ENCODE data around the gene SLC17A2.
"Not testable (repeated sequence)": the region's sequence is repeated elsewhere in the genome, so short reads cannot be mapped to it uniquely, and the experiment has no call there.

The SLC17A2 gene

GRCh38 chr6:25949695-25950094, 19.2 kb upstream of the SLC17A2 start:
- no peaks in the 10 kb centered on the region for H3K4me1 ChIP-seq (ENCODE audit: control insufficient read depth, insufficient read depth, low read length)
- no peaks in the 10 kb centered on the region for H3K36me3 ChIP-seq (ENCODE audit: control insufficient read depth, insufficient read depth, low read length)
- no peak overlapping the region for H3K9ac ChIP-seq (ENCODE audit: low read depth, low read length)
- H3K27me3 ChIP-seq (ENCODE audit: control insufficient read depth, insufficient read depth, low read length), result no peaks in the 10 kb centered on the region
- H3K9me3 ChIP-seq (ENCODE audit: control insufficient read depth, insufficient read depth, low read length), result no peaks in the 10 kb centered on the region
- H3K4me3 ChIP-seq (ENCODE audit: low read depth, low read length), result no peak overlapping the region

GRCh38 chr6:25947492-25947891, 17.0 kb upstream of the SLC17A2 start:
- H3K27me3 ChIP-seq (ENCODE audit: control insufficient read depth, insufficient read depth, low read length); H3K36me3 ChIP-seq (ENCODE audit: control insufficient read depth, insufficient read depth, low read length); H3K4me1 ChIP-seq (ENCODE audit: control insufficient read depth, insufficient read depth, low read length); H3K9me3 ChIP-seq (ENCODE audit: control insufficient read depth, insufficient read depth, low read length); H3K4me3 ChIP-seq (ENCODE audit: low read depth, low read length); H3K9ac ChIP-seq (ENCODE audit: low read depth, low read length): not testable (repeated sequence)

- Histone ChIP-seq H3K27me3 (ENCODE audit: control insufficient read depth, insufficient read depth, low read length) (no peaks in the 10 kb centered on the region), H3K9ac (ENCODE audit: low read depth, low read length) (no peak overlapping the region), H3K36me3 (ENCODE audit: control insufficient read depth, insufficient read depth, low read length) (no peaks in the 10 kb centered on the region), H3K4me3 (ENCODE audit: low read depth, low read length) (no peak overlapping the region), H3K9me3 (ENCODE audit: control insufficient read depth, insufficient read depth, low read length) (no peaks in the 10 kb centered on the region), H3K4me1 (ENCODE audit: control insufficient read depth, insufficient read depth, low read length) (no peaks in the 10 kb centered on the region)
Observed at GRCh38 chr6:25946631-25947030, 16.1 kb upstream of the SLC17A2 start.

GRCh38 chr6:25945738-25946137, 15.2 kb upstream of the SLC17A2 start:
- not testable (repeated sequence) for H3K4me1 ChIP-seq (ENCODE audit: control insufficient read depth, insufficient read depth, low read length); H3K9ac ChIP-seq (ENCODE audit: low read depth, low read length); H3K9me3 ChIP-seq (ENCODE audit: control insufficient read depth, insufficient read depth, low read length); H3K4me3 ChIP-seq (ENCODE audit: low read depth, low read length); H3K36me3 ChIP-seq (ENCODE audit: control insufficient read depth, insufficient read depth, low read length); H3K27me3 ChIP-seq (ENCODE audit: control insufficient read depth, insufficient read depth, low read length)

GRCh38 chr6:25944688-25945574, 14.4 kb upstream of the SLC17A2 start:
- Histone ChIP-seq H3K4me1 (ENCODE audit: control insufficient read depth, insufficient read depth, low read length) (no peaks in the 10 kb centered on the region), H3K9me3 (ENCODE audit: control insufficient read depth, insufficient read depth, low read length) (no peaks in the 10 kb centered on the region), H3K36me3 (ENCODE audit: control insufficient read depth, insufficient read depth, low read length) (no peaks in the 10 kb centered on the region), H3K4me3 (ENCODE audit: low read depth, low read length) (no peak overlapping the region), H3K9ac (ENCODE audit: low read depth, low read length) (no peak overlapping the region), H3K27me3 (ENCODE audit: control insufficient read depth, insufficient read depth, low read length) (no peaks in the 10 kb centered on the region)

- no peaks in the 10 kb centered on the region for H3K27me3 ChIP-seq (ENCODE audit: control insufficient read depth, insufficient read depth, low read length)
- no peaks in the 10 kb centered on the region for H3K4me1 ChIP-seq (ENCODE audit: control insufficient read depth, insufficient read depth, low read length)
- H3K36me3 ChIP-seq (ENCODE audit: control insufficient read depth, insufficient read depth, low read length), result no peaks in the 10 kb centered on the region
- H3K9ac ChIP-seq (ENCODE audit: low read depth, low read length), result no peak overlapping the region
- H3K9me3 ChIP-seq (ENCODE audit: control insufficient read depth, insufficient read depth, low read length), result no peaks in the 10 kb centered on the region
- no peak overlapping the region for H3K4me3 ChIP-seq (ENCODE audit: low read depth, low read length)
Observed at GRCh38 chr6:25943887-25944286, 13.4 kb upstream of the SLC17A2 start.

- H3K27me3 ChIP-seq (ENCODE audit: control insufficient read depth, insufficient read depth, low read length), result no peaks in the 10 kb centered on the region
- no peaks in the 10 kb centered on the region for H3K9me3 ChIP-seq (ENCODE audit: control insufficient read depth, insufficient read depth, low read length)
- no peaks in the 10 kb centered on the region for H3K36me3 ChIP-seq (ENCODE audit: control insufficient read depth, insufficient read depth, low read length)
- no peak overlapping the region for H3K4me3 ChIP-seq (ENCODE audit: low read depth, low read length)
- no peaks in the 10 kb centered on the region for H3K4me1 ChIP-seq (ENCODE audit: control insufficient read depth, insufficient read depth, low read length)
- no peak overlapping the region for H3K9ac ChIP-seq (ENCODE audit: low read depth, low read length)
Observed at GRCh38 chr6:25942561-25943147, 12.2 kb upstream of the SLC17A2 start.

- H3K36me3 ChIP-seq (ENCODE audit: control insufficient read depth, insufficient read depth, low read length), result no peaks in the 10 kb centered on the region
- no peaks in the 10 kb centered on the region for H3K9me3 ChIP-seq (ENCODE audit: control insufficient read depth, insufficient read depth, low read length)
- no peaks in the 10 kb centered on the region for H3K4me1 ChIP-seq (ENCODE audit: control insufficient read depth, insufficient read depth, low read length)
- no peaks in the 10 kb centered on the region for H3K27me3 ChIP-seq (ENCODE audit: control insufficient read depth, insufficient read depth, low read length)
- H3K4me3 ChIP-seq (ENCODE audit: low read depth, low read length), result no peak overlapping the region
- no peak overlapping the region for H3K9ac ChIP-seq (ENCODE audit: low read depth, low read length)
Observed at GRCh38 chr6:25939593-25939992, 9.1 kb upstream of the SLC17A2 start.

- H3K9me3 ChIP-seq (ENCODE audit: control insufficient read depth, insufficient read depth, low read length), result no peaks in the 10 kb centered on the region
- no peaks in the 10 kb centered on the region for H3K27me3 ChIP-seq (ENCODE audit: control insufficient read depth, insufficient read depth, low read length)
- no peaks in the 10 kb centered on the region for H3K4me1 ChIP-seq (ENCODE audit: control insufficient read depth, insufficient read depth, low read length)
- no peaks in the 10 kb centered on the region for H3K36me3 ChIP-seq (ENCODE audit: control insufficient read depth, insufficient read depth, low read length)
- no peak overlapping the region for H3K9ac ChIP-seq (ENCODE audit: low read depth, low read length)
- no peak overlapping the region for H3K4me3 ChIP-seq (ENCODE audit: low read depth, low read length)
Observed at GRCh38 chr6:25935953-25936352, 5.5 kb upstream of the SLC17A2 start.

GRCh38 chr6:25934735-25935313, 4.3 kb upstream of the SLC17A2 start:
- H3K27me3 ChIP-seq (ENCODE audit: control insufficient read depth, insufficient read depth, low read length), result no peaks in the 10 kb centered on the region
- H3K9me3 ChIP-seq (ENCODE audit: control insufficient read depth, insufficient read depth, low read length), result no peaks in the 10 kb centered on the region
- no peaks in the 10 kb centered on the region for H3K36me3 ChIP-seq (ENCODE audit: control insufficient read depth, insufficient read depth, low read length)
- no peaks in the 10 kb centered on the region for H3K4me1 ChIP-seq (ENCODE audit: control insufficient read depth, insufficient read depth, low read length)
- no peak overlapping the region for H3K4me3 ChIP-seq (ENCODE audit: low read depth, low read length)
- no peak overlapping the region for H3K9ac ChIP-seq (ENCODE audit: low read depth, low read length)

- Histone ChIP-seq H3K36me3 (ENCODE audit: control insufficient read depth, insufficient read depth, low read length) (no peaks in the 10 kb centered on the region), H3K4me1 (ENCODE audit: control insufficient read depth, insufficient read depth, low read length) (no peaks in the 10 kb centered on the region), H3K4me3 (ENCODE audit: low read depth, low read length) (no peak overlapping the region), H3K27me3 (ENCODE audit: control insufficient read depth, insufficient read depth, low read length) (no peaks in the 10 kb centered on the region), H3K9ac (ENCODE audit: low read depth, low read length) (no peak overlapping the region), H3K9me3 (ENCODE audit: control insufficient read depth, insufficient read depth, low read length) (no peaks in the 10 kb centered on the region)
Observed at GRCh38 chr6:25934156-25934555, 3.7 kb upstream of the SLC17A2 start.

GRCh38 chr6:25931411-25931709, 869 bp upstream of the SLC17A2 start:
- H3K4me1 ChIP-seq (ENCODE audit: control insufficient read depth, insufficient read depth, low read length), result no peaks in the 10 kb centered on the region
- no peaks in the 10 kb centered on the region for H3K9me3 ChIP-seq (ENCODE audit: control insufficient read depth, insufficient read depth, low read length)
- no peaks in the 10 kb centered on the region for H3K27me3 ChIP-seq (ENCODE audit: control insufficient read depth, insufficient read depth, low read length)

More at GRCh38 chr6:25931411-25931709, 869 bp upstream of the SLC17A2 start:
- Histone ChIP-seq H3K36me3 (ENCODE audit: control insufficient read depth, insufficient read depth, low read length) (no peaks in the 10 kb centered on the region), H3K9ac (ENCODE audit: low read depth, low read length) (no peak overlapping the region), H3K4me3 (ENCODE audit: low read depth, low read length) (no peak overlapping the region)
